ENCODE results near the gene CNNM4. TPM values are rescaled to one million over a fixed set of nuclear protein-coding genes. Genes with fewer than 3 reads are reported as not detected.

Gene CNNM4
- polyA plus RNA-seq, 1 of the 3 experiments (the other 2 are of a cell fraction), result 5.5 TPM

- no peak for DNase-seq
- Histone ChIP-seq H3K4me3 (ENCODE audit: low read depth in 2 of 2, low read length in 1 of 2) (no peak overlapping the region), H3K9me2 (no peaks in the 10 kb centered on the region), H3K9me3 (no peaks in the 10 kb centered on the region), H2AFZ (ENCODE audit: low read depth) (no peak overlapping the region), H3F3A (replicated peaks; ENCODE audit: insufficient read depth) (no peaks in the 10 kb centered on the region), H3K27me3 (ENCODE audit: insufficient read depth) (no peaks in the 10 kb centered on the region), H4K20me1 (ENCODE audit: insufficient read depth) (no peaks in the 10 kb centered on the region), H3K79me2 (ENCODE audit: insufficient read depth) (no peaks in the 10 kb centered on the region), H3K4me2 (no peak overlapping the region), H3K27ac (ENCODE audit: low read depth in 2 of 2, low read length in 1 of 2) (no peak overlapping the region), H3K4me1 (ENCODE audit: control insufficient read depth in 1 of 2, insufficient read depth in 2 of 2, low read depth in 1 of 2, low read length in 1 of 2) (peaks cover 0 to 11% of the 10 kb centered on the region in 2 experiments; a peak in 1 of 4 replicates), H3K36me3 (replicated peaks in 1 of 2; ENCODE audit: control insufficient read depth in 1 of 2, insufficient read depth in 2 of 2, low read length in 1 of 2) (peaks cover 0 to 2% of the 10 kb centered on the region in 2 experiments), H3K9ac (no peak overlapping the region)
- ChIA-PET POLR2A (no interaction called here), CTCF (interaction anchor here (0.8 to 1.5 kb wide), 3 partner anchors 10 to 257 kb away, joined by 3 to 6 read pairs (median 3); partner anchors contain the start of gene CNNM3)
- 92% methylated on average over 23 of the region's 23 CpGs for WGBS (ENCODE audit: low lambda C conversion rate)
- no peak for TF ChIP-seq EP300 (IDR thresholded peaks at IDR 0.05; ENCODE audit: borderline replicate concordance in 1 of 2, low read depth in 1 of 2, low read length in 1 of 2)
- no peak for TF ChIP-seq REST (IDR thresholded peaks at IDR 0.05; ENCODE audit: low read depth, low read length)
- no peak for TF ChIP-seq CTCF (IDR thresholded peaks at IDR 0.05)
- no peak for TF ChIP-seq TCF12 (IDR thresholded peaks at IDR 0.05)
- no peak for TF ChIP-seq USF1 (IDR thresholded peaks at IDR 0.05; ENCODE audit: borderline replicate concordance, low read depth)
- TF ChIP-seq YY1 (IDR thresholded peaks at IDR 0.05; ENCODE audit: low read depth), result no peak
- TF ChIP-seq TAF1 (IDR thresholded peaks at IDR 0.05; ENCODE audit: borderline replicate concordance, low read depth, low read length), result no peak
- no peak for TF ChIP-seq JUND (IDR thresholded peaks at IDR 0.05)
- TF ChIP-seq ELF1 (IDR thresholded peaks at IDR 0.05), result no peak
- TF ChIP-seq CHD2 (IDR thresholded peaks at IDR 0.05; ENCODE audit: low read length, partially characterized antibody), result no peak
- no peak for TF ChIP-seq RXRA (IDR thresholded peaks at IDR 0.05; ENCODE audit: borderline replicate concordance, low read depth)
- no peak for TF ChIP-seq SIN3A (IDR thresholded peaks at IDR 0.05; ENCODE audit: borderline replicate concordance, low read depth, low read length)
- no peak for TF ChIP-seq FOXM1 (IDR thresholded peaks at IDR 0.05; ENCODE audit: low read depth)
- TF ChIP-seq PBX3 (IDR thresholded peaks at IDR 0.05), result no peak
- TF ChIP-seq MAX (IDR thresholded peaks at IDR 0.05; ENCODE audit: low read depth), result no peak
- TF ChIP-seq MXI1 (IDR thresholded peaks at IDR 0.05; ENCODE audit: low read depth, low read length), result no peak
- no peak for TF ChIP-seq FOSL2 (IDR thresholded peaks at IDR 0.05; ENCODE audit: borderline replicate concordance, low read depth)
- no peak for TF ChIP-seq POLR2AphosphoS5 (IDR thresholded peaks at IDR 0.05; ENCODE audit: low read depth, low read length)
Measured at GRCh38 chr2:96806468-96807126, 45.9 kb downstream of the CNNM4 start.
